Astrocyte of the cerebellum (primary cell): ENCODE measurements around the gene TRIOBP.
A peak's percentile ranks its signal among the peaks of the same experiment; 100 is the strongest.
"Not testable (repeated sequence)": the region's sequence is repeated elsewhere in the genome, so short reads cannot be mapped to it uniquely, and the experiment has no call there.

Experiments
- DNase-seq: peaks from one replicate; pipeline ENCODE4 v3.0.0-alpha.2; 2011; ENCODE audit warnings: low read depth
- H3K4me3 ChIP-seq: 2 replicates; pipeline ENCODE4 v1.5.1; 2011; ENCODE audit warnings: mild to moderate bottlenecking, low read depth, low read length, moderate library complexity
- in situ Hi-C: cut with HindIII; loops from 2 replicates; pipeline ENCODE4 v1.10.0; 2017; ENCODE audit warnings: low sequenced_read_pairs
- TF ChIP-seq, protein P1 (sequence below): IDR thresholded peaks from 2 replicates; pipeline ENCODE4 v1.5.1; 2012; ENCODE audit warnings: low read length, low read depth, moderate library complexity, mild to moderate bottlenecking; ENCODE audit errors: missing control alignments

The TRIOBP gene

GRCh38 chr22:37655252-37655563 lies 41.6 kb upstream of the TRIOBP start:
- no peak overlapping the region for H3K4me3 ChIP-seq
- DNase-seq = no peak
- in situ Hi-C loops = no loop called here
- TF ChIP-seq, protein P1, sequence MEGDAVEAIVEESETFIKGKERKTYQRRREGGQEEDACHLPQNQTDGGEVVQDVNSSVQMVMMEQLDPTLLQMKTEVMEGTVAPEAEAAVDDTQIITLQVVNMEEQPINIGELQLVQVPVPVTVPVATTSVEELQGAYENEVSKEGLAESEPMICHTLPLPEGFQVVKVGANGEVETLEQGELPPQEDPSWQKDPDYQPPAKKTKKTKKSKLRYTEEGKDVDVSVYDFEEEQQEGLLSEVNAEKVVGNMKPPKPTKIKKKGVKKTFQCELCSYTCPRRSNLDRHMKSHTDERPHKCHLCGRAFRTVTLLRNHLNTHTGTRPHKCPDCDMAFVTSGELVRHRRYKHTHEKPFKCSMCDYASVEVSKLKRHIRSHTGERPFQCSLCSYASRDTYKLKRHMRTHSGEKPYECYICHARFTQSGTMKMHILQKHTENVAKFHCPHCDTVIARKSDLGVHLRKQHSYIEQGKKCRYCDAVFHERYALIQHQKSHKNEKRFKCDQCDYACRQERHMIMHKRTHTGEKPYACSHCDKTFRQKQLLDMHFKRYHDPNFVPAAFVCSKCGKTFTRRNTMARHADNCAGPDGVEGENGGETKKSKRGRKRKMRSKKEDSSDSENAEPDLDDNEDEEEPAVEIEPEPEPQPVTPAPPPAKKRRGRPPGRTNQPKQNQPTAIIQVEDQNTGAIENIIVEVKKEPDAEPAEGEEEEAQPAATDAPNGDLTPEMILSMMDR = no peak

DNA sequence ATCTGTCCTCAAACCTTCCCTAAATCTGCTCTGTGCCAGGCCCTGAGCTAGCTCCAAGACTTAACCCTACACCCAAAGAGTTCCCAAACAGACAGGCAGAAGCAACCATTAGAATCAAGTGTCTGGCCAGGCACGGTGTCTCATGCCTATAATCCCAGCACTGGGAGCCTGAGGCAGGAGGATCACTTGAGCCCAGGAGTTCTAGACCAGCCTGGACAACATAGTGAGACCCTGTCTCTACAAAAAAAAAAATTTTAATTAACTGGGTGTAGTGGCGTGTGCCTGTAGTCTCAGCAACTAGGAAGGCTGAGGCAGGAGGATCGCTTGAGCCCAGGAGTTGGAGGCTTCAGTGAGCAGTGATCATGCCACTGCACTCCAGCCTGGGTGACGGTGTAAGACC lies 40.3 kb upstream of the TRIOBP start:
- in situ Hi-C loops, H3K4me3 ChIP-seq, DNase-seq: not testable (repeated sequence)

- H3K4me3 ChIP-seq = peak overlapping the region; percentile 61
- TF ChIP-seq, protein P1 = no peak
- DNase-seq = no peak
- in situ Hi-C loops = no loop called here
Measured at GRCh38 chr22:37657590-37658132, 39.2 kb upstream of the TRIOBP start.

GRCh38 chr22:37658133-37659065 lies 38.4 kb upstream of the TRIOBP start, which contains the start of gene PDXP:
PDXP (plus strand) TSS chr22:37658723; CDS start chr22:37658783, 60 bp downstream.
- TF ChIP-seq, protein P1 = no peak
- DNase-seq = peak; percentile 100
- in situ Hi-C loops = no loop called here
- peak within 1 kb of the TSS; percentile 61 for H3K4me3 ChIP-seq

DNA sequence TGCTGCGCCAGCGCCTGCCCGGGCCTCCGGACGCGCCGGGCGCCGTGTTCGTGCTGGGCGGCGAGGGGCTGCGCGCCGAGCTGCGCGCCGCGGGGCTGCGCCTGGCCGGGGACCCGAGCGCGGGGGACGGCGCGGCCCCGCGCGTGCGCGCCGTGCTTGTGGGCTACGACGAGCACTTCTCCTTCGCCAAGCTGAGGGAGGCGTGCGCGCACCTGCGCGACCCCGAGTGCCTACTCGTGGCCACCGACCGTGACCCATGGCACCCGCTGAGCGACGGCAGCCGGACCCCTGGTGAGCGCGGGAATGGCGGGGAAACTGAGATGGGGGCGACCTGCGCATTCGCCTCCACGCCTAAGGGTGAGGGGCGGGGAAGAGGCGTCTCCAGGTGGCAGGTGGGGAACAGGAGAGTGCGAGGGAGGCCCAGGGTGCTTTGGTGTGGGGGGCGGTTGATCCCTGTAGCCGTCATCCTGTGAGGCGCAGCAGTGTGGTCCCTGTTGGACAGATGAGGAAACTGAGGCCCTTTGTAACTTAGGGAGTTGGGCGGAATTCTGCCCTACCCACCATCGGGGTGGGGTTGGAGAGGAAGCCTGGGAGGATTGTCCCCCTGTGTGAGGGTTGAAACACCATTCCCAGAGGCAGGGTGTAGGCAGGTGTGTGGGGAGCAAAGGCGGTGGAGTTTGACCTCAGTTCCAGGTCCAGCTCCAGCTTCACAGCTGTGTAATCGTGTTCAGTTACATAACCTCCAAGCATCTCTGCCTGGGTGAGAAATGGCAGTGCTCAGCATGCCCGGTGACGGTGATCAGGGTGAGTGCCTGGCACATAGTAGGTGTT lies 37.6 kb upstream of the TRIOBP start:
- in situ Hi-C loops = no loop called here
- TF ChIP-seq, protein P1 = no peak
- no peak for DNase-seq
- peak overlapping the region; percentile 61 for H3K4me3 ChIP-seq

- TF ChIP-seq, protein P1 = no peak
- H3K4me3 ChIP-seq = peak overlapping the region; percentile 61
- DNase-seq = no peak
- in situ Hi-C loops = no loop called here
Measured at GRCh38 chr22:37659897-37660708, 36.7 kb upstream of the TRIOBP start.
